Measurements from ENCODE around the gene ZNF493. TPM values are rescaled to one million over a fixed set of nuclear protein-coding genes. Genes with fewer than 3 reads are reported as not detected.

Gene ZNF493
- total RNA-seq, 1 experiment from 2014 or later = 9.3 TPM

DNA sequence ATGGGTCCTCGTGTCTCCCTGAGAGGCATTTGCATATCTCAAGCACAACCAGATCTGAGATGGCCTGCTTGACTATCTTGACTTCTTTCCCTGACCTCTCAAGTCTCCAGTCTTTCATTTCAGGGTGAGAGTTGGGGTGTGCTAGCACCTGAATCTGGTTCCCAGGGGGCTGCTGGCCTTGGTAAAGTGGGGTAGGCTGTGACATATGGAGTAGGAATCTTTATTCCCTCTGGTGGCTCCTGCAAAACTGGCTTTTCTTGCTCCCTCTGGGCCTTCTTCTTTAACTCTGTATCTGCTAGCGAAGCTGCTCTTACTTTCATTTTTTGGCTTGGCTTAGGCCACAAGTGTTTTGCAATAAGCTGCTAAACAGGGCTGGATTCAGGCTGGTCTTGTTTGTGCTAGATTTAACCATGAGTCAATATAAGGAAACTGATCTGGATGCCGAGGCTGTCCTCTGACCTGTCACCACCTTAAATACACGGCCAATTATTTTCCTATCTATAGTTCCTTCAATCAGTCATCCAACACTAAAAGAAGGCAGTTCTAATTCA lies 42.3 kb downstream of the ZNF493 start:
- no peaks in the 10 kb centered on the region for H3K27me3 Mint-ChIP-seq (ENCODE audit: insufficient read depth, unreplicated experiment)
- no peaks in the 10 kb centered on the region for H3K27me3 ChIP-seq (replicated peaks; ENCODE audit: control insufficient read depth, insufficient read depth, low read length)
- TF ChIP-seq, protein P1, sequence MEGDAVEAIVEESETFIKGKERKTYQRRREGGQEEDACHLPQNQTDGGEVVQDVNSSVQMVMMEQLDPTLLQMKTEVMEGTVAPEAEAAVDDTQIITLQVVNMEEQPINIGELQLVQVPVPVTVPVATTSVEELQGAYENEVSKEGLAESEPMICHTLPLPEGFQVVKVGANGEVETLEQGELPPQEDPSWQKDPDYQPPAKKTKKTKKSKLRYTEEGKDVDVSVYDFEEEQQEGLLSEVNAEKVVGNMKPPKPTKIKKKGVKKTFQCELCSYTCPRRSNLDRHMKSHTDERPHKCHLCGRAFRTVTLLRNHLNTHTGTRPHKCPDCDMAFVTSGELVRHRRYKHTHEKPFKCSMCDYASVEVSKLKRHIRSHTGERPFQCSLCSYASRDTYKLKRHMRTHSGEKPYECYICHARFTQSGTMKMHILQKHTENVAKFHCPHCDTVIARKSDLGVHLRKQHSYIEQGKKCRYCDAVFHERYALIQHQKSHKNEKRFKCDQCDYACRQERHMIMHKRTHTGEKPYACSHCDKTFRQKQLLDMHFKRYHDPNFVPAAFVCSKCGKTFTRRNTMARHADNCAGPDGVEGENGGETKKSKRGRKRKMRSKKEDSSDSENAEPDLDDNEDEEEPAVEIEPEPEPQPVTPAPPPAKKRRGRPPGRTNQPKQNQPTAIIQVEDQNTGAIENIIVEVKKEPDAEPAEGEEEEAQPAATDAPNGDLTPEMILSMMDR (IDR thresholded peaks at IDR 0.05; ENCODE audit: insufficient read depth in 1 of 2, low read depth in 1 of 2, low read length in 1 of 2, severe bottlenecking in 1 of 2, unreplicated experiment in 1 of 2) = no peak
- no peak overlapping the region for H3K27ac Mint-ChIP-seq (ENCODE audit: unreplicated experiment)
- peaks cover 11% of the 10 kb centered on the region for H3K9me3 Mint-ChIP-seq (ENCODE audit: unreplicated experiment)
- ChIA-PET CTCF (no interaction called here), POLR2A (no interaction called here)
- H3K36me3 Mint-ChIP-seq (ENCODE audit: insufficient read depth, unreplicated experiment) = no peaks in the 10 kb centered on the region
- H3K4me3 ChIP-seq (ENCODE audit: low read depth, low read length) = no peak overlapping the region
- DNase-seq = no peak
- no peaks in the 10 kb centered on the region for H3K9me3 ChIP-seq
- no peak overlapping the region for H3K4me3 Mint-ChIP-seq (ENCODE audit: unreplicated experiment)
- BruUV-seq (replicated peaks) = no TSS peak
- intact Hi-C loops (cut with micrococcal nuclease; ENCODE audit: unreplicated experiment) = no loop called here
- H3K36me3 ChIP-seq (ENCODE audit: control insufficient read depth, insufficient read depth, low read length) = no peaks in the 10 kb centered on the region
- H3K4me1 Mint-ChIP-seq (ENCODE audit: low read depth, unreplicated experiment) = no peaks in the 10 kb centered on the region
- H3K4me1 ChIP-seq = no peaks in the 10 kb centered on the region

GRCh38 chr19:21440321-21440720 lies 43.4 kb downstream of the ZNF493 start:
- ChIA-PET CTCF (no interaction called here), POLR2A (no interaction called here)
- BruUV-seq (replicated peaks) = no TSS peak
- Histone ChIP-seq H3K4me1 (no peaks in the 10 kb centered on the region), H3K9me3 (no peaks in the 10 kb centered on the region), H3K36me3 (ENCODE audit: control insufficient read depth, insufficient read depth, low read length) (no peaks in the 10 kb centered on the region), H3K27me3 (replicated peaks; ENCODE audit: control insufficient read depth, insufficient read depth, low read length) (no peaks in the 10 kb centered on the region), H3K4me3 (ENCODE audit: low read depth, low read length) (no peak overlapping the region)
- Mint-ChIP-seq H3K36me3 (ENCODE audit: insufficient read depth, unreplicated experiment) (no peaks in the 10 kb centered on the region), H3K4me1 (ENCODE audit: low read depth, unreplicated experiment) (no peaks in the 10 kb centered on the region), H3K9me3 (ENCODE audit: unreplicated experiment) (peaks cover 11% of the 10 kb centered on the region), H3K27me3 (ENCODE audit: insufficient read depth, unreplicated experiment) (no peaks in the 10 kb centered on the region), H3K27ac (ENCODE audit: unreplicated experiment) (no peak overlapping the region), H3K4me3 (ENCODE audit: unreplicated experiment) (no peak overlapping the region)
- TF ChIP-seq, protein P1 (IDR thresholded peaks at IDR 0.05; ENCODE audit: insufficient read depth in 1 of 2, low read depth in 1 of 2, low read length in 1 of 2, severe bottlenecking in 1 of 2, unreplicated experiment in 1 of 2) = no peak
- no peak for DNase-seq
- intact Hi-C loops (cut with micrococcal nuclease; ENCODE audit: unreplicated experiment) = no loop called here

GRCh38 chr19:21451187-21451586 lies 54.3 kb downstream of the ZNF493 start:
- Histone ChIP-seq H3K27me3 (replicated peaks; ENCODE audit: control insufficient read depth, insufficient read depth, low read length) (no peaks in the 10 kb centered on the region), H3K9me3 (no peaks in the 10 kb centered on the region; the same call in 1 of the 2 replicates), H3K4me3 (ENCODE audit: low read depth, low read length) (no peak overlapping the region), H3K36me3 (ENCODE audit: control insufficient read depth, insufficient read depth, low read length) (no peaks in the 10 kb centered on the region), H3K4me1 (no peaks in the 10 kb centered on the region)
- Mint-ChIP-seq H3K36me3 (ENCODE audit: insufficient read depth, unreplicated experiment) (no peaks in the 10 kb centered on the region), H3K4me3 (ENCODE audit: unreplicated experiment) (no peak overlapping the region), H3K27me3 (ENCODE audit: insufficient read depth, unreplicated experiment) (no peaks in the 10 kb centered on the region), H3K4me1 (ENCODE audit: low read depth, unreplicated experiment) (no peaks in the 10 kb centered on the region), H3K9me3 (ENCODE audit: unreplicated experiment) (peaks cover 16% of the 10 kb centered on the region), H3K27ac (ENCODE audit: unreplicated experiment) (no peak overlapping the region)
- BruUV-seq (replicated peaks) = no TSS peak
- DNase-seq = no peak
- TF ChIP-seq, protein P1 (IDR thresholded peaks at IDR 0.05; ENCODE audit: insufficient read depth in 1 of 2, low read depth in 1 of 2, low read length in 1 of 2, severe bottlenecking in 1 of 2, unreplicated experiment in 1 of 2) = no peak
- CTCF ChIA-PET = no interaction called here
- intact Hi-C loops (cut with micrococcal nuclease; ENCODE audit: unreplicated experiment) = no loop called here
- POLR2A ChIA-PET = no interaction called here
